Stimulated activated CD8-positive, alpha-beta memory T cell treated with anti-CD3 and anti-CD28 coated beads, Interleukin-12 subunit alpha, Interleukin-12 subunit beta, amount 100 ng/mL, for 1 hour (primary cell): ENCODE results near the gene UBE4B.
"Not testable (repeated sequence)": the region's sequence is repeated elsewhere in the genome, so short reads cannot be mapped to it uniquely, and the experiment has no call there.

Experiments used
- DNase-seq: peaks from one replicate; pipeline ENCODE4 v3.0.0-alpha.2; 2020; ENCODE audit warnings: low read depth

The UBE4B gene

DNA sequence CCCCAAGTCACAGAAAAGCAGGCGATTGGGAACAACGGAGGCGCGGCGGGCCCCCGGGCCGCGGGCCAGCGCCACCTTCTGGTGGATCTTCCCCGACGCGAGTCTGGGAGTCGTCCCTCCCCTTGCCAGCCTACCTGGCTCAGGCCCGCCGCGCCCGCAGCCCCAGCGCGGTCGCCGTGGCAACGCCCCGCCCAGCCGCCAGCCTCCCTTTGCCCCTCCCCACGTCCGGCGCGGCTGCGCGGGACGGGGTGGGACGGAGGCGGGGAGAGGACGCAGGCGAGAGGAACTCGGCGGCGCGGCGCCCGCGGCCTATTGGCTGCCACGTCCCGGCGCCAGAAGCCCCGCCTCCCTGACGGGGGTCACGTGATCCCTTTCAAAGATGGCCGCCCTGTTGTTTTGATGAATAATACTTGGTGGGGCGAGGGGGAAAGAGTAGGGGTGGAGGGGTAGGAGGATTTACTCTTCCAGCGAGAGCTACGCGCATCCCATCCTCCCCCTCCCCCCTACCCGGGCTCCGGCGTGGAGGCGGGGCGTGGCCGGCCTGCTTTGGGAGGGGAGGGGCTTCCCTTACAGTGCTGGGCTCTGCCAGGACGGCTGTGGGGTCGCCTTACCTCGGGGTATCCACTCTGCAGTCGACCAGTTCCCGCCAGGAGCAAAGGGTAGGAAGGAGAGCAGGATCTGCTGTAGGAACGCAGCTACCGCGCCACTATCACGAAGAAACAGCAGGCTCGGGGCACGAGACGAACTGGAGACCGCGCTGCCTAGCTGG lies at the start of gene UBE4B:
Gene UBE4B, plus strand, starts transcription at position 369 of the 769 bp plus-strand sequence. CDS start 713 bp downstream, outside the sequence.
- peak; percentile 97 for DNase-seq

DNA sequence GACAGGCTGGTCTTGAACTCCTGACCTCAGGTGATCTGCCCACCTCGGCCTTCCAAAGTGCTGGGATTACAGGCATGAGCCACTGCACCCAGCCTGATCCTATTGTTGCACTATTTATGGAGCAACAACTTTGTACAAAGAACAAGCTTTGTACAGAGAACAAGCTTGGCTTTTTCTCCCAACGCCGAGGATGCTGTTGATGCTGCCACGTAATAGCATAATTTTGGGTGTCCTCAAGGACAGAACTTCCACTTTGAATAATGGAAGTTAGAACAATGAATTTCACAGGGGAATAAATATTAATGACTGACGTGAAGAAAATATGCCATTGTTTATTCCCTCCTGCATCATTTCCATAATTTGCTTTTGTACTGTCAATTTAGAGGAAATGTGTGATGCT lies 48.5 kb upstream of the UBE4B start:
- DNase-seq, result no peak

GRCh38 chr1:9985001-9985400 lies 47.8 kb upstream of the UBE4B start:
- DNase-seq, result no peak

- DNase-seq, result no peak
Measured at GRCh38 chr1:9989773-9990172, 43.0 kb upstream of the UBE4B start.

DNA sequence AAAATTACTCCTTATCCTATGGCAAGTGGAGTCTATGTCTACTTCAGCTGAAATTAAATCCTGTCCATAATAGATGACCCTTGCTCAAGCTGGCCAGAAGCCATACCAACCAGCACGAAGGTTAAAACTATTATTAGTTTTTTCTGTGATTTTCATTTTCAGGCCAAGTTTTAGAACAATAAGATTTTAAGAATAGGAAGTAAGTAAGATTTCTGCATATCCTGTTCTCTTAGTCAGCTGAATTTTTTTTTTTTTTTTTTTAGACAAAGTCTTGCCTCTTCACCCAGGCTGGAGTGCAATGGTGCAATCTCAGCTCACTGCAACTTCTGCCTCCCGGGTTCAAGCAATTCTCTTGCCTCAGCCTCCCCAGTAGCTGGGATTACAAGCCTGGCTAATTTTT lies 41.8 kb upstream of the UBE4B start:
- DNase-seq, result no peak

- no peak for DNase-seq
Measured at GRCh38 chr1:9992910-9993309, 39.8 kb upstream of the UBE4B start.

DNA sequence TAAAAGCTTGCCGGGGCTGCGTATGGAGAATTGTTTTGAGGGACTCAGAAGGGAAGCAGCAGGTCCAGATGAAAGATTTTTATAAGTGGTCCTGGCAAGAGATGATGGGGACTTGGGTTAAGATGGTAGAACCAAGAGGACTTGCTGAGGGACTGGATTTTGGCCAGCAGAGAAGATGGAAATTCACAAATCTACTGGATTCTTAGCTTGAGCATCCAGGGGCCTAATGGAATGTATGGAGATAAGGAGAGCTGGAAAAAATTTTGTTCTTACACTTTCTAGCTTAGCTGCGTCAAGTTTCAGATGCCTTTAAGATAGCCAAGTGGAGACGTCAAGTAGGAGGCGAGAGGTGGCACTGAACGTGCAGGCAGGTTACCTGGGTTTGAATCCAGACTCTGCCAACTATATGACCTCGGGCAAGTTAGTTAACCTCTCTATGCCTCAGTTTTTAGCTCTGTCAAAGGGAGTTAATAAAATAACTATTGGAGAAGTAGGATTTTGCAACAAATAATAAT lies 39.1 kb upstream of the UBE4B start:
- DNase-seq, result no peak

GRCh38 chr1:9996624-9997582 lies 35.9 kb upstream of the UBE4B start, which contains the start of gene RBP7:
TSS of gene RBP7 (plus strand) at chr1:9997228. CDS start at chr1:9997259, 31 bp downstream.
- no peak for DNase-seq

DNA sequence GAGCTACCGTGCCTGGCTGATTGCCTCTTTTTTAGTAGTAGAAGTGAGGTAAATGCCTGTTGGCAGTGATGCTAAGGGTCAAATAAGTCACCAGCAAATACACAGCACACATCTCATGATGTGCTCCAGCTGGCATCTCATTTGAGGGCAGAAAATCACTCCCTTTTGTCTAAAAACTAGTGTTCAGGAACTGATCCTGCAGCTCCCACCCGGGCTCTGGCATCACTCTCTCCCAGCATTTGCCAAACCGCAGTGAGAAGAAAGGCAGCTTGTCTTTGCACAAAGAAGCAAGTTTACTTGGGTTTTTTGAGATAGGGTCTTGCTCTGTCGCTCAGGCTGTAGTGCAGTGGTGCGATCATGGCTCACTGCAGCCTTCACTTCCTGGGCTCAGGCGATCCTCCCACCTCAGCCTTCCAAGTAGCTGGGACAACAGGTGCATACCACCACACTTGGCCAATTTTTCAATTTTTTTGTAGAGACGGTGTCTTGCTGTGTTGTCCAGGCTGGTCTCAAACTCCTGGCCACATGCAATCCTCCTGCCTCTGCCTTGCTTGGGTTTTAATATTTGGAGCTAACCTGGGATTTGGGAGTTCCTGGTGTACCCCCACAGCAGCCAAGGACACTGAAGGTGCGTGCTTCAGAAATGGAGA lies 31.6 kb upstream of the UBE4B start:
- no peak for DNase-seq

GRCh38 chr1:10005248-10005647 lies 27.5 kb upstream of the UBE4B start:
- not testable (repeated sequence) for DNase-seq

DNA sequence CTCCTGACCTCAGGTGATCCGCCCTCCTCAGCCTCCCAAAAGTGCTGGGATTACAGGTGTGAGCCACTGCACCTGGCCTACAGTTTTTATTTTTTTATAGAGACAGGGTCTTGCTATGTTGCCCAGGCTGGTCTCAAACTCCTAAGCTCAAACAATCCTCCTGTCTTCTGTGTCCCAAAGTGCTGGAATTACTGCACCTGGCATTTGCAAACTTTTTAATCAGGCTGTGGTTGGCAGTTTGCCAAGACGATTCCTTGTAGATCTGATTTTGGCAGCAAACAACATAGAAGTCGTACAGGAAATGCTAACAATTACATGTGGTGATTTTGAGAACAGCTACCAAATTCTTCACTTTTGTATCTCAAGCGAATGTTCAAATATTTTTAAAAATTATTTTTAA lies 25.6 kb upstream of the UBE4B start:
- DNase-seq, result no peak

DNA sequence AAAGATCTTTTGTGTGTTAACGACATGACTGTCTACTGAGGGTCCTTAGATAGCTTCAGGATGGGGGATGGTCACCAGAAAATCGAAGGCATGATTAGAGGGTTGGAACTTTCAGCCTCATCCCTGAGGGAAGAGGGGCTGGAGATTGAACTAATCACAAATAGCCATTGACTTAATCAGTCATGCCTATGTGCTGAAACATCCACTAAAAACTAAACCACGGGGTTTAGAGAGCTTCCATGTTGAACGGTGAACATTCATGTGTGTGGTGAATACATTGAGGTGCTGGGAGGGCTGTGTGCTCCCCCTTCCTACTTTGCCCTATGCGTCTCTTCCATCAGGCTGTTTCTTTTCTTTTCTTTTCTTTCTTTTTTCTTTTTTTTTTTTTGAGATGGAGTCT lies 18.7 kb upstream of the UBE4B start:
- no peak for DNase-seq

- DNase-seq, result no peak
Measured at GRCh38 chr1:10019561-10019960, 13.2 kb upstream of the UBE4B start.

- DNase-seq, result no peak
Measured at GRCh38 chr1:10020086-10020485, 12.7 kb upstream of the UBE4B start.

- not testable (repeated sequence) for DNase-seq
Measured at GRCh38 chr1:10020678-10021077, 12.1 kb upstream of the UBE4B start.

DNA sequence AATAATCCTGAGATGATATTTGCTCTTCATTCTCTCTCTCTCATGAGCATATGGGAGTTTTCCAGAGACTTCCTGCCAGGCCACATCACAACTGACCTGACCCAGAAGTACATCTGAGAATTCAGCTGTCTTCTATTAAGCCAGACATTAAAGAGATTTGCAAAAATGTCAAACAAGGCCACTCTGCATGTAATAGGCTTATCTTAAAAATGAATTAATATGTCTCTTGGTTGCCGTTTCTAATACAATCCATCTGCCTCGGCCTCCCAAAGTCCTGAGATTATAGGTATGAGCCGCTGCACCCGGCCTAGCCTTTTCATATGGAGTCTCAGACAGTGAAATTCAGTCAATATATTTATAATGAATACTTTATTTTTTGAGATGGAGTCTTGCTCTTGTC lies 10.8 kb upstream of the UBE4B start:
- not testable (repeated sequence) for DNase-seq

GRCh38 chr1:10022656-10023055 lies 10.1 kb upstream of the UBE4B start:
- no peak for DNase-seq

DNA sequence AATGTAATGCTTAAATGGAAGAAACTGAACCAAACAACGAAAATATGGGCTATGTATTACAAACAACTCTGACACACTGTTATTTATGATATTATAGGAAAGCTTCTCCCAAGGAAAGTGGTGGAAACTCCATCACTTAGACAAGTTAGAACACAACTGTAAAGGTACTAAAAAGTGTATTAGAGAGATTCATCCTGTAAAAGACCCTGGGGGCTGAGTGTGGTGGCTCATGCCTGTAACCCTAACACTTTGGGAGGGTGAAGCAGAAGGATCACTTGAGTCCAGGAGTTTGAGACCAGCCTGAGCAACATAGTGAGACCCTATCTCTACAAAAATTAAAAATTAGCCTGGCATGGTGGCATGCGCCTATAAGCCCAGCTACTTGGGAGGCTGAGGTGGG lies 7.4 kb upstream of the UBE4B start:
- no peak for DNase-seq

DNA sequence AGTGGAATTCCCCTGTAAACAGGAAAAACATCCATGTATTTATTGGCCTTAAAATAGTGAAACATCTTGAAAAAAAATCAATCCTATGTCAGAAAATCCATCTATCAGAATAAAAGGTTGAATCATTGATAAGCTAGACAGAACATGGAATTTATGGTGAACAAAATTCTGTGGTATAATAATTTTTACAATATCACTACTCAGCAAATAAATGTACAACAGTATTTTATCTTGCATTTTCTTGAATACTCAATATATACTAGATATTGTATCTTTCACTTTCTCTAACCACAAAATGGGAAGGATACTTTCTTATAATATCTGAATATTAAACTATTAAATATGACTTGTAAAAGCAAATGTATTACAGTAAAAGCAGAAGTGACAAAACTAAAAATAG lies 5.7 kb upstream of the UBE4B start:
- DNase-seq, result no peak

- not testable (repeated sequence) for DNase-seq
Measured at GRCh38 chr1:10028956-10029500, 3.7 kb upstream of the UBE4B start.

DNA sequence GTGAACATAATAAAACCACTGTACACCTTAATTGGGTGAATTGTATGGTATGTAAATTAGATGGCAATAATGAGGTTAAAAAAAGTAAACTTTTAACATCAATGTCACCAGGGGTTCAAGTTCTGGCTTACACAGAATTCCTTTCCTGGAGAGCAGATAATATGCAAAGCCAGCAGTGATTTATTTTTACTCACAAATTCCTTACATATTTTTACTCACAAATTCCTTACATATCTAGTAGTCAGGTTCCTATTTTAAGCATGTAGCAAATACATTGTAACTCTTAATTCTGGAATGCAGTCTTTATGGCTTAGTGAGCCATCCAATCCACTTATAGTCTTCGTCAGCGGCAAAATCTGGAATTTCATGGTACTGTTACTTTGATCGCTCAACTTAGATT lies 1.3 kb upstream of the UBE4B start:
- no peak for DNase-seq

DNA sequence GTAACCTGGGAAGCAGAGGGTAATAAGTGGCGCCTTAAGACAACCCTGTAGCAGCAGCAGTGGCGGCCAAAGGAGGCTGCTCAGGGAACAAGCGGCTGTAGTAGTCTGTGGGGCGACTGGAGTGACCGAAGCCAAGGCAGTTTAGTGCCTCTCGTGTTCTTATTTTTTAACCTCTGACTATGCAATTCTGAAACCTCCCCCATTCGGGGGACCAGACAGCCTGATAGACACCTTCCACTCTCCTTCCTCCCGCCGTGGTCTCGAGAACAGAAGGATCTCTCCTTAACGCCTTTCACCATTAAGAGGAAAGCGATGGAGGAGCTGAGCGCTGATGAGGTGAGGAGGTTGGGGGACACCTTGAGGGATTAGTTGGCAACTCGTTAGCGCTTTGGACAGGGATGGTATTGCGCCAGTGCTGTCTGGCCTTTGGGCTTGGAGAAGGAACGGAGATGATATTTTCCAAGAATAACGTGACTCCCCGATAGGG lies 644 bp downstream of the UBE4B start:
- no peak for DNase-seq
